ENCODE measurements around the gene C9orf78. TPM values are rescaled to one million over a fixed set of nuclear protein-coding genes. Genes with fewer than 3 reads are reported as not detected.

The C9orf78 gene
- total RNA-seq, 1 donor from 2014 or later: 22.1 TPM

- DNase-seq (ENCODE audit: low read depth in 2 of 2): no peak
These were observed 33.2 kb upstream of the C9orf78 start for GRCh38 chr9:129868023-129868871.

DNA sequence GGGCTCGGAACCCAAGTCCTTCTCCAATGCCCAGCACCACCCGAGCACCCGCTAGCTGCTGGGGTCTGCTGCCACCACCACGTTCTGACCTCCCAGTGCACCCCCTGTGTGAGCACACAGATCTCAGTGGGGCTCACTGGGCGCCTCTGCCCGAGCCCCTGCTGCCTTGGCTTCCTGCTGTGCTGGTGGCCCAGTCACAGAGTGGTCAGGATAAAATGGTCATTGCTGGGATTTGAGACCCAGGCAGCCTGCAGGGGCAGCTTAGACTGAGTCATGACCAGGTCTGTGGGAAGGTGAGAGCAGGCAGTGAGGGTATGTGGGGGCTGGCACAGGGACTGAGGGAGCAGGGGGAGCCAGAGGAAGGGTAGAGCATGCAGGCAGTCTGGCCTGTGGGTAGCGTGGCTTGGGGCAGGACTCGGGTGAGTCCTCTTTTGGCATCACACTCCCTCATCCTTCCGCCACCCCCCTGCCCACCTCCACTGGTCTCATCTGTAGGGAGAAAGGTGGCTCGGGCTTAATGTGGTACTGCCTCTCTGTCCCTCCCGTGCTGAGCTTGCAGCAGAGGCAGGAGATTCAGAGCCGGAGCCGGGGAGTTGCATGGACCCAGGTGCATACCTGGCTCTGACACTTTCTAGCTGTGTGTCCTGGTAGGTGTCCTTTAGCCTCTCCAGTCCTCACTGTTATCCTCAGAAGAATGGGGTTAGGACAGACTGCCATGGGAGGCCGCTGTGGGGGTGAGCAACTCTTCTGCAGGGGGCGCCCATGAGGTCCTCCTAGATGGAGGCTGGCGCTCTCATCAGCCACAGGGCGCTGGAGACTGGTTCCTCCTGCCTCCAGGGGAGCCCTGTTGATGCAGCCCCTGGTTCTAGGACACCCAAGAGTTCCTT is 32.3 kb upstream of the C9orf78 start:
- no peak for DNase-seq (ENCODE audit: low read depth in 2 of 2)

DNA sequence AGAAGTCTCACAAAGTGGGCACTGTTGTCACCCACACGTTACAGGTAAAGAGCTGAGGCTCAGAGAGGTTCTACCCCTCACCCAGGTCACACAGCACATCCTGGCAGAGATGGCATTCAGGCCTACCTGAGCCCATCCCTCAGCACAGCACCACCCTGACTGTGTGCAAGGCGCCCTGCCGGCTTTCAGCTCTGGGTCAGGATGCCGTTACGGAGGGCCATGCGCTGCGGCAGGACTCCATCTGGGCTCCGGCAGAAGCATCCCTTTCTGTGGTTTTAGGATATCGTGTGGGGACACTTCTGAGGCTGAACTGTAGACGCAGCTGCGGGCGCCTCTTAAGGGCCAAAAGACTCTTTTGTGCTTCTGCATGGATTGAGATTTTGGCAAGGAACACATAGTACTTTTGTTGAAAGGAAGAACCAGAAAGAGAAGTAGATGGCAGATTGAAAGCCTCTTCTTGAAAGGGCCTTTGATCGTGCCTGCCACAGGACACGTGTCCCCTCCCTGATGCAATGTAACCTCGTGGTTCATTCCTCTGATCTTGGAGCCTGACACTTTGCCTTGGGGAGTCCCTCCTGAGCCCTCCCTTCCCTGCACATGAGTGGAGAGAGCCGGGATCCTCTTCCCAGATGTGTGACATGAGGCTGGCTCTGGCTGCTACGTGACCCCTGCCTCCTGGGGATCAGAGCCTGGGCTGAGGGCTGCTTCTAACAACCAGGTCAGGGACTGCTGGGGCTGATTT is 31.5 kb upstream of the C9orf78 start:
- no peak for DNase-seq (ENCODE audit: low read depth in 2 of 2)

DNA sequence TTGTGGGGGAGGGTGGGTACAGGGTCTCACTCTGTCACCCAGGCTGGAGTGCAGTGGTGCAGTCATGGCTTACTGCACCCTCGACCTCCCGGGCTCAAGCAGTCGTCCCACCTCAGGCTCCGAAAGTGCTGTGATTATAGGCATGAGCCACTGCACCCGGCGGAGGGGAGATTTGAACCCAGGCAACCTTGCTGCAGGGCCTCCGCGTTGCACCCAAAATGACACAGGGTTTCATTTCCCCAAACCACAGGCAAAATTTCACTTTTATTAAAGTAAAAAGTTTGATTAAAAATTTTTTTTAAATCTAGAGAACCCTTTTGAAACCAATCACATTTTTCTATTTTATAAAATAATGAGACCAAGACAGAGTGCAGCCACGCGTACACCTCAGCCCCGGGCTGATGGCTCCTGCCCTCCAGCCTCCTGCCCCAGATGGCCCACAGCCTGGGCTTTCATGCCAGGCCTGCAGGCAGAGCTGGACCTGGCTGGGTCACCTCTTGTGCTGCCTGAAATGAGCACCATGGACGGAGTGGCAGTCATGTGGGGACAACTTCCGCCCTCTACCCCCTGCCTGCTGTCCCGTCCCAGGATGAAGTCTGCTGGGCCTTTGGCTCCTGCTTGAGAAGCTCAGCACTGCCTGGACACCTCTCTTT is 30.7 kb upstream of the C9orf78 start:
- no peak for DNase-seq (ENCODE audit: low read depth in 2 of 2)

GRCh38 chr9:129864991-129865647 is 30.0 kb upstream of the C9orf78 start:
- DNase-seq (ENCODE audit: low read depth in 2 of 2): no peak

GRCh38 chr9:129863059-129863690 is 28.1 kb upstream of the C9orf78 start:
- peak in 1 of 2 donors; percentile 36 for DNase-seq (ENCODE audit: low read depth in 2 of 2)

DNA sequence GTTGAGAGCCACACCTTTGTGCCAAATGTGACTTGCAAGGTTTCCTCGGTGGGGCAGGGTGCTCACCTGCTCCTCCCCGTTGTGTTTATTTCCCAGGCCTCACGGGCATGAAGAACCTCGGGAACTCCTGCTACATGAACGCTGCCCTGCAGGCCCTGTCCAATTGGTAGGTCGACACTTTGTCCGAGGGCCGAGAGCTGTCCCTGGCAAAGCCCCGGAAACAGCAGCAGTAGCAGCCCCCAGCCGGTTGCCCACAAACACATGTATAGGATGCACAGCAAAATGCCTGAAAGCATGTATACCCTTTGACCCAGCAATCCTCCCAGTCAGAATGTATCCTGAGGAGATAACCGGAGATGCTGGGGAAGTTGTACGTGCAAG is 26.4 kb upstream of the C9orf78 start:
- no peak for DNase-seq (ENCODE audit: low read depth in 2 of 2)

GRCh38 chr9:129860653-129861446 is 25.8 kb upstream of the C9orf78 start:
- no peak for DNase-seq (ENCODE audit: low read depth in 2 of 2)

DNA sequence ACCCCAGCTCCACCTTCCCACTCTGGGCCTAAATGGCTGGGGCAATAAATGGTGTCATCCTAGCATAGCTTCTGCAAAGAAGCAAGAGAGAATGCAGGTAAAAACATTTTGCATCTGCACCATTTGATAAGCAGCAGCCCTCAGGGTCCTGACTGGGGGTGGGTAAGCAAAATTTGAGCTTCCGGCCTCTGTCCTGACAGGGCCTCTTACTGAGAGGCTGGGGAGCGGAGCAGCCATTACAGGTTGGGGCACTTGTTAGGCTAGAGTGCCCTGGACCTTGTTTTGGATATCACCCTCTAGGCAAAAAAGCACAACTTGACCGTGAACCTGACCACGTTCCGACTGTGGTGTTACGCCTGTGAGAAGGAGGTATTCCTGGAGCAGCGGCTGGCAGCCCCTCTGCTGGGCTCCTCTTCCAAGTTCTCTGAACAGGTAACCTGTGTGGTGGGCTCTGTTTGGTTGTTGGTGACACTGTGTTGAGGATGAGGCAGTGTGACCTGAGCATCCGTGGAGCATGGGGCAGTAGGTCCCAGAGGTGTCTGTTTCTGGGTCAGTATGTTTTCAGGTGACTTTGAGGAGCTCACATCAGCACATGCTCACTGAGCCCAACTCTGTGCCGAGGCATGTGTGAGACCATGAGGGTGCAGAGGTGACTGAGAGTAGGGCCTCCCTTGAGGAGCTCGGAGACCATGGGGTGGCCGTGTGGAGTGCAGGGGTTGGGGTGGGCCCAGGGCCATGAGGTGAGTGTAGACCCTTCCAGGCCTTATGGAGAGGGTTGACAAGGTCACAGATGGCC is 23.3 kb upstream of the C9orf78 start:
- DNase-seq (ENCODE audit: low read depth in 2 of 2): no peak

- no peak for DNase-seq (ENCODE audit: low read depth in 2 of 2)
These were observed 22.1 kb upstream of the C9orf78 start for GRCh38 chr9:129857207-129857606.

GRCh38 chr9:129854588-129855110 is 19.6 kb upstream of the C9orf78 start:
- DNase-seq (ENCODE audit: low read depth in 2 of 2): no peak

- DNase-seq (ENCODE audit: low read depth in 2 of 2): no peak
These were observed 18.5 kb upstream of the C9orf78 start for GRCh38 chr9:129853614-129854013.

GRCh38 chr9:129852579-129852978 is 17.5 kb upstream of the C9orf78 start:
- no peak for DNase-seq (ENCODE audit: low read depth in 2 of 2)

GRCh38 chr9:129851821-129852220 is 16.7 kb upstream of the C9orf78 start:
- DNase-seq (ENCODE audit: low read depth in 2 of 2): no peak

DNA sequence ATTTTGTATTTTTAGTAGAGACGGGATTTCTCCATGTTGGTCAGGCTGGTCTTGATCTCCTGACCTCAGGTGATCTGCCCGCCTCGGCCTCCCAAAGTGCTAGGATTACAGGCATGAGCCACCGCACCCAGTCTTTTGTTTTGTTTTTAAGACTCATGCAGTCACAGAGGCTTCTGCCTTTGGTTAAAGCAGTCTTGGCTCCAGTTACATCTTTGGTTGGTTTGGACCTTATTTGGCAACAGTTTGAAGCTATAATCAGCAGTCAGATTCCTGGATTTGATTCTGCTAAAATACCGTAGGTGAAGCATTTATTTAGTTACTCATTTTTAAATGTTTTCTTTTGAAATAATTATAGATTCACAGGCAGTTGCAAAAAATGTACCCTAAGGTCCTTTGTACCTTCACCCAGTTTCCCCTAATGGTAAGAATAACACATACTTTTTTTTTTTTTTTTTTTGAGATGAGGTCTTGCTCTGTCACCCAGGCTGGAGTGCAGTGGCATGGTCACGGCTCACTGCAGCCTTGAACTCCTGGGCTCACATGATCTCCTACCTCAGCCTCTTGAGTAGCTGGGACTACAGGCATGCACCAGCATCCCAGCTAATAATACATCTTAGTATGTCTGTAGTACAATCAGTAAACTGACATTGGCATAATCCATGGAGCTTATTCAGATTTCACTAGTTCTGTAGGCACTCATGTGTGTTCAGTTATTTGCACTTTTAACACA is 15.9 kb upstream of the C9orf78 start:
- DNase-seq (ENCODE audit: low read depth in 2 of 2): no peak

- peak; percentile 18 to 53 for DNase-seq (ENCODE audit: low read depth in 2 of 2)
These were observed 14.8 kb upstream of the C9orf78 start for GRCh38 chr9:129849901-129850300.

DNA sequence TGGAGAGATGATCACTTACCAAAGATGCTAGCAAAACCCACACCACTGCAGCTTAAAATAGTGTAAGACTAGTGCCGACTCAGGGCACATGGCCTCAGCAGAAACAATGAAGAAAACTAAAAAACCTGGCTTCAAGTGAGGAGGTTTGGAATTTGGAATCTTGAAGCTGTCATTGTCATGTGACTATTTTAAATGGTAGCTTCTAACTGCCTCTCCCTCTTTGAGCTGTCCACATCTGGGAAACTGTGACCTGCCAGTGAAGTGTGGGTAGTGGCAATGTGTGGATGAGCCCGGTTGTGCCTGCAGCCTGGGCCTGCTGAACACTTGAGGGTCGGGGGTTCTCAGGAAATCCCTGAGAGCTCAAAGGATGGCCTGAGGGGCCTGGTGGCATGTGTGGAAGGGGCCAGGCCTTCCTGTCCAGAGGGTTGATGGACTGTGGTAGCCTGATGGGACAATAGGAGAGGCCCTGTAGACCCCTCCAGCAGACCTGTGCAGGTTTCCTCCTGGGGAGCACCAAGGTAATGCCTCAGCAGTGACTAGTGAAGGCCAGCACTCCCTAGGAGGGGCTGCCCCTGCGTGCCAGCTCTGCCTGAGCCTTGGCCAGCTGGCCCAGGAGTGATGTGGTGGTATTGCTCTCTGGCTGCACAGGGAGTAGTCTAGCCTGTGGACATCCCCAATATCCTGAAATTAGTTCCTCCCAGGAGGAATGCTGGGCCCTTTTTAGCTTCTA is 13.8 kb upstream of the C9orf78 start:
- no peak for DNase-seq (ENCODE audit: low read depth in 2 of 2)

Data from dermis microvascular lymphatic vessel endothelial cell (primary cell).